Body of pancreas (tissue), 4 donors: ENCODE measurements around the gene NHSL1.

ENCODE experiments used
- CTCF ChIP-seq, 7 experiments: fragments of 450-650 bp in 4 of 7; fragments of 200-600 bp in 3 of 7; sonication (generic) in 3 of 7; IDR thresholded peaks; one replicate each; pipeline ENCODE4 v1.5.1; 2016 to 2019; ENCODE audit warnings: antibody characterized with exemption in 7 of 7
- POLR2A ChIP-seq, 3 donors: fragments of 450-650 bp; IDR thresholded peaks; one replicate each; pipeline ENCODE4 v1.6.1; 2016; ENCODE audit warnings: antibody characterized with exemption in 3 of 3, mild to moderate bottlenecking in 2 of 3

GRCh38 chr6:138507977-138508675 is 8.8 kb upstream of the NHSL1 start:
- TF ChIP-seq CTCF (IDR thresholded peaks at IDR 0.05), result no peak
- no peak for TF ChIP-seq POLR2A (IDR thresholded peaks at IDR 0.05)
